Measurements from ENCODE around the gene TSEN2. TPM values are rescaled to one million over a fixed set of nuclear protein-coding genes. Genes with fewer than 3 reads are reported as not detected.
"Not testable (repeated sequence)": the region's sequence is repeated elsewhere in the genome, so short reads cannot be mapped to it uniquely, and the experiment has no call there.

The TSEN2 gene
- total RNA-seq, 2 experiments from 2014 or later = 14.0 to 14.8 TPM

DNA sequence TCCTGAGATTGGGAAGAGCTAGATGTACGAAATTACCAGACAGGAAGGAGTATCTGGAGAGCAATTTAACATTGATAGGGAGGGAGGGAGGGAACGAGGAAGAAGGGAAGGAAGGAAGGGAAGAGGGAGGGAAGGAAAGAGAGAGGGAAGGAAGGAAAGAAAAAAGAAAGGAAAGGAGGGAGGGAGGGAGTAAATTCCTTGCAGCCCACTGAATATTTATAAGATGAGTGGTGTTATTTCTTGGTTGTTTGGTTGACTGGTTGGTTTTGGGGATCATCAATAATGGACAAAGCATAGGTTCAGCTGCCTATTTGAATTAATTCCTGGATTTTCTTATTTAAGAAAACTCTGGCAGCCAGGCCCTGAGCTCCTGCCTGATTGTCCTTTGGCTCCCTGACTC is 15.5 kb upstream of the TSEN2 start:
- intact Hi-C loops (cut with micrococcal nuclease) = no loop called here
- Mint-ChIP-seq H3K4me1 (ENCODE audit: low read depth) (peaks cover 22% of the 10 kb centered on the region), H3K36me3 (ENCODE audit: low read depth) (no peaks in the 10 kb centered on the region), H3K27me3 (ENCODE audit: low read depth) (no peaks in the 10 kb centered on the region), H3K27ac (no peak overlapping the region), H3K9me3 (no peaks in the 10 kb centered on the region), H3K4me3 (no peak overlapping the region)
- CTCF ChIA-PET = interaction anchor here (0.6 kb wide), 2 partner anchors 161 to 249 kb away, joined by 3 read pairs; no protein-coding TSS in a partner anchor
- no peak for DNase-seq

DNA sequence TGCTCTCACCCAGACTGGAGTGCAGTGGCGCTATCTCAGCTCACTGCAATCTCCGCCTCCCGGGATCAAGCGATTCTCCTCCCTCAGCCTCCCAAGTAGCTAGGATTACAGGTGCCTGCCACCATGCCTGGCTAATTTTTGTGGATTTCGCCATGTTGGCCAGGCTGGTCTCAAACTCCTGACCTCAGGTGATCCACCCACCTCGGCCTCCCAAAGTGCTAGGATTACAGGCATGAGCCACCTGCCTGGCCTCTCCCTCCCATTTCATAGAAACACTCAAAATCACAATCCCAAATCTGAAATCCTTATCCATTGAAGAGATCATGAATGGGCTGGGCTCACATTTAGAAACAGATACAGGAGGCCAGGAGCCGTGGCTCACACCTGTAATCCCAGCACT is 15.1 kb upstream of the TSEN2 start:
- peaks cover 22% of the 10 kb centered on the region for H3K4me1 Mint-ChIP-seq (ENCODE audit: low read depth)
- H3K27me3 Mint-ChIP-seq (ENCODE audit: low read depth); H3K9me3 Mint-ChIP-seq; H3K27ac Mint-ChIP-seq; intact Hi-C loops (cut with micrococcal nuclease); H3K36me3 Mint-ChIP-seq (ENCODE audit: low read depth); H3K4me3 Mint-ChIP-seq; DNase-seq: not testable (repeated sequence)
- CTCF ChIA-PET = interaction anchor here (0.6 to 2.7 kb wide), 3 partner anchors 11 to 160 kb away, joined by 3 to 17 read pairs (median 5); partner anchors contain the start of gene TSEN2

DNA sequence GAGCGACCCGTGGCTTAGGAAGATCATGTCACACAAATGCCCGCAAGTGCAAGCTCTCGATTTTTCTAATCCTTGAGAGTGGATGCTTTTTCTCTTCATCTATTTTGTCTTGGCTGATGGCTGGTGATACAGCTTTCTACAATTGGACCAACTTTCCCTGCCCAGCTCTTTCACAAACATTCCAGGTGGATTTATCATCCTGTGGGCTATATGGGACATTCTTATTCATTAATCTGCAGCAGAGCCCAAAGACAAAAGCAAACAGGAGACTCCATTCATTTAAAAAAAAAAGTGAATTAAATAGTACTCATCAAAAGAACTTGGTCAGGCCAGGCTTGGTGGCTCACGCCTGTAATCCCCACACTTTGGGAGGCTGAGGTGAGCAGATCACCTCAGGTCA is 14.2 kb upstream of the TSEN2 start:
- H3K4me1 Mint-ChIP-seq (ENCODE audit: low read depth) = peaks cover 22% of the 10 kb centered on the region
- no peak overlapping the region for H3K4me3 Mint-ChIP-seq
- H3K27ac Mint-ChIP-seq = no peak overlapping the region
- no peaks in the 10 kb centered on the region for H3K36me3 Mint-ChIP-seq (ENCODE audit: low read depth)
- H3K27me3 Mint-ChIP-seq (ENCODE audit: low read depth) = no peaks in the 10 kb centered on the region
- no peaks in the 10 kb centered on the region for H3K9me3 Mint-ChIP-seq
- intact Hi-C loops (cut with micrococcal nuclease) = no loop called here
- no peak for DNase-seq
- CTCF ChIA-PET = interaction anchor here (0.7 to 2.7 kb wide), 7 partner anchors 8 to 335 kb away, joined by 3 to 17 read pairs (median 4); partner anchors contain the start of gene TSEN2

DNA sequence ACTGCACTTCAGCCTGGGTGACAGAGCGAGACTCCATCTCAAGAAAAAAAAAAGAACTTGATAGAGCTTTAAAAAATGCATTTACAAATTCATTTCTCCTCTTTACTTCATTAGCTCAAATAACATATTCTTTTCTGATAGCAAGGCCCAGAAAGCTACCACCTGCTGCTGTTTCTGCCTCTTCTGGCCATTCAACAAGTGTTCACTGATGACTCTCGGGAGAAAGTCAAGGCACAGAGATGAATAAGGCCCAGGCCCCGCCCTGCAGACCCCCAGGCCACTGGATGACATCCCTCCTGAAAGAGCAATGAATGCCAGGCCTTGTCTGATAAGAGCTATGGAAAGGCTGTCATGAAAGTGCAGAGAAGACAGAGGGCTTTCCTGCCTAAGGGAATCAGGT is 13.6 kb upstream of the TSEN2 start:
- Mint-ChIP-seq H3K36me3 (ENCODE audit: low read depth) (no peaks in the 10 kb centered on the region), H3K4me1 (ENCODE audit: low read depth) (peaks cover 22% of the 10 kb centered on the region), H3K4me3 (no peak overlapping the region), H3K9me3 (no peaks in the 10 kb centered on the region), H3K27me3 (ENCODE audit: low read depth) (no peaks in the 10 kb centered on the region), H3K27ac (peak overlapping the region; percentile 71)
- intact Hi-C loops (cut with micrococcal nuclease) = loop anchor here (1.0 kb wide), 3 partner anchors 8 to 276 kb away; no protein-coding TSS in a partner anchor
- CTCF ChIA-PET = interaction anchor here (0.6 to 2.7 kb wide), 7 partner anchors 9 to 336 kb away, joined by 3 to 17 read pairs (median 4); partner anchors contain the start of gene TSEN2
- DNase-seq = no peak

DNA sequence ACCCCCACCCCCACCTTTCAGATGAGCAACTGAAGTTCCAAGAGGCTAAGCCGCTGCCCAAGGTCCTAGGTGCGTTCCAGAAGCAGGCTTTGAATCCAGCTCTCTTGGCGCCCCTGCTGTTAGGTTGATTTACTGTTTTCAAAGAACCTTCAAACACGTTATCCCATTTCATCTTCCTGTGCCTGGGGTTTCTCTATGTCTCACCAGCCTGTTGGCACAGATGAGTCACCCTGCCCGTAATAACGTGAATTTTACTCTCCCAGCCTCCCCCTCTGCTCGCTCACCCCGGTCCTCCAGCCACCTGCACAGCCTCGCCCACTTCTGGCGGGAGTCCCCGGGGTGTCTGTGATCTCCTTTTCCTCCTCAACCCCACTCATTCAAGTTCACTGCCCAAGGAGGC is 13.0 kb upstream of the TSEN2 start:
- H3K4me1 Mint-ChIP-seq (ENCODE audit: low read depth) = peaks cover 22% of the 10 kb centered on the region
- H3K9me3 Mint-ChIP-seq = no peaks in the 10 kb centered on the region
- no peaks in the 10 kb centered on the region for H3K36me3 Mint-ChIP-seq (ENCODE audit: low read depth)
- peak; percentile 89 for DNase-seq
- H3K4me3 Mint-ChIP-seq = no peak overlapping the region
- H3K27me3 Mint-ChIP-seq (ENCODE audit: low read depth) = no peaks in the 10 kb centered on the region
- peak overlapping the region; percentile 71 for H3K27ac Mint-ChIP-seq
- intact Hi-C loops (cut with micrococcal nuclease) = loop anchor here (1.0 kb wide), 3 partner anchors 9 to 277 kb away; no protein-coding TSS in a partner anchor
- CTCF ChIA-PET = interaction anchor here (0.6 to 2.7 kb wide), 6 partner anchors 9 to 336 kb away, joined by 3 to 17 read pairs (median 4); no protein-coding TSS in a partner anchor

DNA sequence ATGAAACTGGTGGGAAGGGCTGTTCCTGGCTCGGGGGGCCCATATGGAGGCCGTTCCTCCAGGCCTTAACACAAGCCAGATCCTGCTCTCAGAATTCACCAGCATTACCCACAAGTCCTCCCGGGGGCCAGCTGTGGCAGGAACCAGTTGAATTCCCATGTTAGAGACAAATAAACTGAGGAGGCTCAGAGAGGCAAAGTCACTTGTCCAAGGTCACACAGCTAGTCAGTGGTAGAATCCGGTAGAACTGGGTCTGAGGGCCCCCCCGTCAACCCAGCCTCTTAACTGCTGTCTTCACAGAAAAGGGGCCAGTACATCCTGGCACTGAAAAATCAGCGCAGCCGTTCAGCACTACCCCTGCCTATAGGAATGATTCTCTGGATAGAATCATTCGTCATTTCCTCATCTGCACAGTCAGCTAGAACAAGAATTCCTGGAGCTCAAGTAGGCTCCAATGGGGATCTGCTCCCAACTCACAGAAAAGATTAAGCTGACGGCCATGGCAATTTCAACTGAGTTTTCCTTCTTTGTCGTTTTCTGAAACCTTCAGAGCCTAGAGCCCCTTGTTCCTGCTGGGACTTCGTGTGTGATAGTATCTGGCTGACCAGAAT is 12.2 kb upstream of the TSEN2 start:
- no peaks in the 10 kb centered on the region for H3K9me3 Mint-ChIP-seq
- H3K27me3 Mint-ChIP-seq (ENCODE audit: low read depth) = no peaks in the 10 kb centered on the region
- no peak overlapping the region for H3K4me3 Mint-ChIP-seq
- no peaks in the 10 kb centered on the region for H3K36me3 Mint-ChIP-seq (ENCODE audit: low read depth)
- peaks cover 22% of the 10 kb centered on the region for H3K4me1 Mint-ChIP-seq (ENCODE audit: low read depth)
- intact Hi-C loops (cut with micrococcal nuclease) = loop anchor here (1.0 kb wide), 3 partner anchors 10 to 278 kb away; no protein-coding TSS in a partner anchor
- no peak for DNase-seq
- no peak overlapping the region for H3K27ac Mint-ChIP-seq
- CTCF ChIA-PET = interaction anchor here (1.0 to 2.7 kb wide), 3 partner anchors 8 to 334 kb away, joined by 3 to 17 read pairs (median 4); no protein-coding TSS in a partner anchor

DNA sequence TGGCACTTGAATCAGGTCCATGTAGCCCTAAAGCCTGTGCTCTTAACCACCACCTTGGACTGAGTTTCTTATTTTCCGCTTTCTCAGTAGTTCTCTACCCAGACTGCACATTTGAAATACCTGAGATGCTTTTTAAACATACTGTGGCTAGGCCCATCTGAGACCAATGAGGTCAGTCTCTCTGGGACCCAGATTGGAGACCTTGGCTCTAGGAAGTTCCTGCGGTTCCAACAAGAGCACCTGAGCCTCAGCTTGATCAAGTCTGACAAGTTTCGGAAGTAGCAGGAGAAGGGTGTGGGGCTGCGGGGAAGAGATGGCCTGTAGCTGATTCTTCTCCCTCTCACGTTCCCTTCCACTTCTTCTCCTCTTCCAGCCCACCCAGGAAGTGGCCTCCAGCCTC is 11.5 kb upstream of the TSEN2 start:
- Mint-ChIP-seq H3K4me1 (ENCODE audit: low read depth) (peaks cover 22% of the 10 kb centered on the region), H3K27me3 (ENCODE audit: low read depth) (no peaks in the 10 kb centered on the region), H3K27ac (no peak overlapping the region), H3K4me3 (no peak overlapping the region), H3K9me3 (no peaks in the 10 kb centered on the region), H3K36me3 (ENCODE audit: low read depth) (no peaks in the 10 kb centered on the region)
- DNase-seq = no peak
- CTCF ChIA-PET = interaction anchor here (0.6 to 1.0 kb wide), 2 partner anchors 72 to 334 kb away, joined by 3 to 4 read pairs; no protein-coding TSS in a partner anchor
- intact Hi-C loops (cut with micrococcal nuclease) = no loop called here

DNA sequence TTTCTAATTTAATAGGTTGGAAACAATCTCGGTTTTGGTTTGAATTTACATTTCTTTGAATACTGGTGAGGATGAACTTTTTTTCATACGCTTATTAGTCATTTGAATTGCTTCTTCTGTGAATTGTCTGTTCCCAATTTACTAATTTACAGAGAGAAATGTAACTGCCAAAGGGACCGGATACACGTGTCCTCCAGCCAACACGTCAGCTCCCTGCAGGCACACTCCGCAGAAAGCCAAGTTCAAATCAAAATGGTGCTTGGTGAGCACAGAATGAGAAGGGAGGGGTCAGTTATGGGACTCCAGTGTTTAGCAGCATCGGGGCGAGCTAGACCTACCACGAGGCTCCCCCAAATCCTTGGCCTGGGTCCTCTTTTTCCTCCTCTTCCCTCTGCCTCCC is 10.8 kb upstream of the TSEN2 start:
- intact Hi-C loops (cut with micrococcal nuclease) = no loop called here
- Mint-ChIP-seq H3K9me3 (no peaks in the 10 kb centered on the region), H3K27me3 (ENCODE audit: low read depth) (no peaks in the 10 kb centered on the region), H3K27ac (no peak overlapping the region), H3K4me3 (no peak overlapping the region), H3K36me3 (ENCODE audit: low read depth) (no peaks in the 10 kb centered on the region), H3K4me1 (ENCODE audit: low read depth) (peaks cover 22% of the 10 kb centered on the region)
- DNase-seq = no peak
- CTCF ChIA-PET = interaction anchor here (0.6 kb wide), 1 partner anchor 73 kb away, joined by 3 read pairs; no protein-coding TSS in a partner anchor

DNA sequence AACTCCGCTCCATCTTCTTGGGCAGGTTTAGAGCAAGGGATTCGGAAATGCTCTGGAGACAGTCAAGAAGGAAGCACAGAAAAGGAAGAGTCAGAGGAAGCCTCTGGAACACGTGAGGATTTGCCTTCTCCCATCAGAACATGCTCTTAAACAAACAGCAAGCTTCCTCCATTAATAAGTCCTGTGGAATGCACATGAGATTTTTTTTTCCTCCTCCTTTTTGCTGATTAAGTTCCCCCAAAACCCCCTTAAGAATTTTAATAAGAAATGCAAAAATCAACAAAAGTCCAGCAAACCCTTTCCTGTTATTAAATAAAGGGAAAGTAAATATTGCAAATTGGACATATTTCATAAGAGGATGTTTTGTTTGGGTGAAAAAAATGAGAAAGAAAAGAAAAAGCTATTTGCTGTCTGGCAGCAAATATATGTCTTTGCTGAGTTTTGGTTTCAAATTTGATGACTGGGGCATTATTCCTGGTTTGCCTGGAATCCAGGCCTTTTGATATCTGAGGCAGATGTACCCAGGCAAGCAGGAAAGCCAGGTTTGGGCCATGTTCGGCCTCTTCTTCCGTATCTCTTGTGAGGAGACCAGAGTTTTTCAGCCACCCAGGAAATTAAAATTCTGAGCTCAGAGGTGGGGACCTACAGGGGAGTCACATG is 7.9 kb upstream of the TSEN2 start:
- Mint-ChIP-seq H3K27me3 (ENCODE audit: low read depth) (no peaks in the 10 kb centered on the region), H3K36me3 (ENCODE audit: low read depth) (no peaks in the 10 kb centered on the region), H3K4me3 (no peak overlapping the region), H3K9me3 (no peaks in the 10 kb centered on the region), H3K27ac (no peak overlapping the region), H3K4me1 (ENCODE audit: low read depth) (peaks cover 14% of the 10 kb centered on the region)
- CTCF ChIA-PET = interaction anchor here (7.6 kb wide), 1 partner anchor 340 kb away, joined by 129 read pairs; no protein-coding TSS in a partner anchor
- no peak for DNase-seq
- intact Hi-C loops (cut with micrococcal nuclease) = no loop called here

DNA sequence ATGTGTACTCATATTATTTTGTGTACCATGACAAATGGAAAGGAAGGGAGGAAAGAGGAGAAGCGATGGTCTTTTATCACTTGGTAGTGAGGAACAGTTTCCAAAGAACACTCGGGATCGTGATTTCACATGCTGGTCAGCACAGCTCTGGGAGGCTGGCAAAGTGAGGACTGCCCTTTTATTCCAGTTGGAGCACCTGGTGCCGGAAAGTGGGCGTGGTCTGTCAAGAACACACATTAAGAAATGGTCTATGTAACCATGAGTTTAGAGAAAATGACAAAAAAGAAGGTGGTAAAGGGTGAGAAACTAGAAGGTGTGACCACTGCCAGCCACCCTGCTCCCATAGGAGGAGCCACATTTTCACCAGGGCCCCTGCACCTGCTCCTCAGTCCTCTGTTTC is 7.0 kb upstream of the TSEN2 start:
- CTCF ChIA-PET = interaction anchor here (0.7 to 7.6 kb wide), 3 partner anchors 7 to 341 kb away, joined by 3 to 129 read pairs (median 3); no protein-coding TSS in a partner anchor
- intact Hi-C loops (cut with micrococcal nuclease) = no loop called here
- no peak overlapping the region for H3K27ac Mint-ChIP-seq
- peaks cover 8% of the 10 kb centered on the region for H3K4me1 Mint-ChIP-seq (ENCODE audit: low read depth)
- DNase-seq = no peak
- H3K9me3 Mint-ChIP-seq = no peaks in the 10 kb centered on the region
- H3K27me3 Mint-ChIP-seq (ENCODE audit: low read depth) = no peaks in the 10 kb centered on the region
- H3K4me3 Mint-ChIP-seq = no peak overlapping the region
- H3K36me3 Mint-ChIP-seq (ENCODE audit: low read depth) = no peaks in the 10 kb centered on the region

DNA sequence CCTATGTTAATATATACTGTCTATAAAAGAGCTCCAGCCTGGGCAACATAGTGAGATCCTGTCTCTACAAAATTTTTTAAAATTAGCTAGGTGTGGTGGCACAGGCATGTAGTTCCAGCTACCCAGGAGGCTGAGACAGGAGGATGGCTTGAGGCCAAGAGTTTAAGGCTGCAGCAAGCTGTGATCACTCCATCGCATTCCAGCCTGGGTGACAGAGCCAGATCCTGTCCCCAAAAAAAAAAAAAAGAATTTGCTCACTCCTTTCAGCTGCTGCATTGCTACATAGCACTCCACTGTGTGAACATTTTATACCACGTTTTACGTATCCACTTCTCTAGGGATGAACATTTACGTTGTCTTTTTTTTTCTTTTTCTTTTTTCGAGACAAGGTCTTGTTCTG is 6.0 kb upstream of the TSEN2 start:
- CTCF ChIA-PET = interaction anchor here (0.6 to 7.6 kb wide), 7 partner anchors 8 to 342 kb away, joined by 3 to 129 read pairs (median 3); no protein-coding TSS in a partner anchor
- intact Hi-C loops (cut with micrococcal nuclease) = no loop called here

DNA sequence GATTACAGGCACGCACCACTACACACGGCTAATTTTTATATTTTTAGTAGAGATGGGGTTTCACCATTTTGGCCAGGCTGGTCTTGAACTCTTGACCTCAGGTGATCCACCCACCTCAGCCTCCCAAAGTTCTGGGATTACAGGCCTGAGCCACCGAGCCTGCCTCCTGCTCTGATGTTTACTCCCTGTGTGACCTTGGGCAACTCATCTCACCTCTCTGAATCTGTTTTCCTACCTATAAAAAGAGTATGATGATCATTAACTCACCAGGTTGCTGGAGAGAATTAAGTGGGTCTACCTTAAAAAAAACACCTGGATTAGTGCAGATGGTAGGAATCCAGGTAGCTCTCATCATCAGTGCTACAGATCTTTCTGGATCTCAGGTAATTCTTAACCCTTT is 5.1 kb upstream of the TSEN2 start:
- not testable (repeated sequence) for H3K9me3 Mint-ChIP-seq; H3K4me3 Mint-ChIP-seq; H3K27me3 Mint-ChIP-seq (ENCODE audit: low read depth); DNase-seq; H3K27ac Mint-ChIP-seq; H3K36me3 Mint-ChIP-seq (ENCODE audit: low read depth)
- H3K4me1 Mint-ChIP-seq (ENCODE audit: low read depth) = peaks cover 12% of the 10 kb centered on the region
- CTCF ChIA-PET = interaction anchor here (0.6 to 7.6 kb wide), 30 partner anchors 9 to 1596 kb away, joined by 3 to 129 read pairs (median 4); no protein-coding TSS in a partner anchor
- intact Hi-C loops (cut with micrococcal nuclease) = loop anchor here (1.0 kb wide), 1 partner anchor 340 kb away; no protein-coding TSS in a partner anchor

More for the DNA sequence above, 6.0 kb upstream of the TSEN2 start:
- H3K36me3 Mint-ChIP-seq (ENCODE audit: low read depth) = no peaks in the 10 kb centered on the region
- no peaks in the 10 kb centered on the region for H3K9me3 Mint-ChIP-seq
- DNase-seq = no peak
- no peak overlapping the region for H3K27ac Mint-ChIP-seq
- no peak overlapping the region for H3K4me3 Mint-ChIP-seq
- H3K4me1 Mint-ChIP-seq (ENCODE audit: low read depth) = peaks cover 8% of the 10 kb centered on the region
- H3K27me3 Mint-ChIP-seq (ENCODE audit: low read depth) = no peaks in the 10 kb centered on the region
